ENCODE results near the gene GABRA4.

GABRA4 gene

GRCh38 chr4:46979283-46979682 lies 14.1 kb downstream of the GABRA4 start:
- no peak for DNase-seq

GRCh38 chr4:46977245-46977644 lies 16.1 kb downstream of the GABRA4 start:
- no peak for DNase-seq

GRCh38 chr4:46975812-46976553 lies 17.4 kb downstream of the GABRA4 start:
- no peak for DNase-seq

DNA sequence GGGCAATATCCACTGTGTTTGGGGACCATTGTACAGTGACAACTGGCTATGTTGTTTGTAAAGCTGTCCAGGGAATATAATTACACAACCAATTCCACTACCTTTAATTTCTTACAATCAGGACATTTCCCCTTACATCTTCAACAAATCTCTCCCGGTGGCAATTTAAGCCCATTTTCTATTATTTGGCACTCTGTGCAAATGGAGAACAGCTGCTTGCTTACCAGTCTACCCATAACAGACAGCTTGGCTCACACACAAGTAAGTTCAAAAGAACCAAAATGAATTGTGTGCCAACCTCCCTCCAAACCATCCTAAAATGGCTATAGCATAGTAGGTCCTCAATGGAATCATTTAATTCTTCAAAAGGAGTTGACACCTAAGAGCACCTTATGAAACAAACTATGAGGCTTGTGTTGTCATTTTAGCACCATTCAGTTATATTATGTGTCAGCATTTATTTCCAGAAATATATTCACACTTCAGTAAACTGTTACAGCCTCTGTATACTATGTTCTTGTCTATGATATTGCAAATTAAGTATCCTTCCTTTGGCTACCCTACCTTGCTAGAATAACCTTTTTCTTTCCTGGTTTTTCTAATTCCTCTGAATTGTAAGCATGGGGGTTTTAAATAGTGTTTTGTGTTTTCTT lies 18.4 kb downstream of the GABRA4 start:
- no peak for DNase-seq

- DNase-seq = no peak
These were observed 24.5 kb downstream of the GABRA4 start for GRCh38 chr4:46968847-46969246.

DNA sequence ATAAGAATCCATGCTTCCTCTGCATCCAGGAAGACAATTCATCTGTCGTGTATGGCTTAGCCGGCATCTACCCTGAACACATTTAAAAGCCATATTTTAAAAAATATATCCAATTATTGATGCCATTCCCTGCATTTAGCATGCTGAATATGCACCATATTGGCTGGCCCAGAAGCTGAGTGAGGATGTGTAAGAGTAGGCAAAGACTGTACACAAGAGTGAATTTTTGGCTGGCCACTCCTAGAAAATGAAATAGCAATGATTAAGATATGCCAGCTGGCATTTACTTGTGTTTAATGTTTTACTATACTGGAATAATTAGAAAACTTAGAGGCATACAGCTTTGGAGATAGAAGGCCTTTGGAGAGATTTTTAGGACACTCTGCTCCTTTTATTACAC lies 25.8 kb downstream of the GABRA4 start:
- no peak for DNase-seq

- DNase-seq = no peak
These were observed 34.5 kb downstream of the GABRA4 start for GRCh38 chr4:46958742-46959488.

GRCh38 chr4:46956451-46956850 lies 36.9 kb downstream of the GABRA4 start:
- no peak for DNase-seq

DNA sequence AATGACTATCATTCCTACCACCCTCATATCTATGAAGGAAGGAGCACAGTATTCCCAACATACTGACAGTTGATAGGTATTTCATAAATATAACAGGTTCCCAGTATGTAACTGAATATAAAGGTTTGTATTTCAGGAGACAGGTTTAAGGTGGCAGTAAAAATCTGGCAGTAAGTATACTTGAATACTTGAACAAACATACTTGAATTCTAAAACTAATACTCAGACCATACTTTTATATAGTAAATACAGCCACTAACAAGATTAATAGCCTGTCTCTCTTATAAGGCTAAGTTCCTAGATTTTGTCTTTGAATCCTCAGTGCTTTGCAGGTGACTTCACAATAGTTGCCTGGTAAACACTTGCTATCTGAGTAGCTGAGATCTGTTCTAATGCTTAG lies 37.8 kb downstream of the GABRA4 start:
- DNase-seq = no peak

GRCh38 chr4:46954643-46955042 lies 38.7 kb downstream of the GABRA4 start:
- no peak for DNase-seq

GRCh38 chr4:46953564-46953963 lies 39.8 kb downstream of the GABRA4 start:
- no peak for DNase-seq

DNA sequence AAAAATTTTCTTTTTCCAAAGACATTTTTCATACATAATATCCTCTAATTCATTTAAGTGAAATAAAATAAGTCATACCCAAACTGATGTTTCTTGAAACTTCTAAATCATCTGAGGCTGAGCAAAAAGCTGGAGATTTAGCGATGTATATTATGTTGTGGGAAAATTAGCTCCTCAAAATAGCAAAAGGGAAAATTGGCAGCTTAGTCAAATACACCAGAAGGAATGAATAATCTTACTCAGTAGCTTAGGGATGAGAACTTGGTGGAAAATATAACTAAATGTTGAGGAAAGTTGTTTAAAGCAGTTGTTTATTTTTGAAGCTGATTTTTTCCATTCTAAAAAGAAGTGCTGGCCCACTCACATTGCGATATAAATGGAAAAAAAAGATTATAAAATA lies 40.9 kb downstream of the GABRA4 start:
- no peak for DNase-seq

GRCh38 chr4:46950826-46951225 lies 42.6 kb downstream of the GABRA4 start:
- no peak for DNase-seq

DNA sequence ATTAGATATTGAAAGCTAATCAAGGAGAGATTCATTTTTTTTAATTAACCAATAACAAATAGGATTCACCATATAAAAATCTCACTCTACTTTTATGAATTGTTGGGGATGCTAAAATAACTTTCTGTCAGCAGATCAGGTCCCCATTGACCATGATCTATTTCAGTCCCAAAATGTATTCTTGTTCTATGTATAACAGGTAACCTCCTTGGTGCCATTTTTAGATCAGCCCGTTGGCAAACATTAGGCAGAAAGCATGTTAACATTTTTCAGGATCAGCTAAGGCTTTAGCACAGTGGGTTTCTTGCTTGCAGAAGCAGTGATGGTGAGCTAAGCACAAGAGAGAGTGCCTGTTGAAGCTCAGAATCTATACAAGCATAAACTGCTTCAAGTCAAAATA lies 43.6 kb downstream of the GABRA4 start:
- DNase-seq = no peak

GRCh38 chr4:46947541-46947940 lies 45.8 kb downstream of the GABRA4 start:
- no peak for DNase-seq

GRCh38 chr4:46946919-46947536 lies 46.4 kb downstream of the GABRA4 start:
- no peak for DNase-seq

GRCh38 chr4:46945062-46945461 lies 48.3 kb downstream of the GABRA4 start:
- no peak for DNase-seq

GRCh38 chr4:46944345-46944744 lies 49.0 kb downstream of the GABRA4 start:
- no peak for DNase-seq

DNA sequence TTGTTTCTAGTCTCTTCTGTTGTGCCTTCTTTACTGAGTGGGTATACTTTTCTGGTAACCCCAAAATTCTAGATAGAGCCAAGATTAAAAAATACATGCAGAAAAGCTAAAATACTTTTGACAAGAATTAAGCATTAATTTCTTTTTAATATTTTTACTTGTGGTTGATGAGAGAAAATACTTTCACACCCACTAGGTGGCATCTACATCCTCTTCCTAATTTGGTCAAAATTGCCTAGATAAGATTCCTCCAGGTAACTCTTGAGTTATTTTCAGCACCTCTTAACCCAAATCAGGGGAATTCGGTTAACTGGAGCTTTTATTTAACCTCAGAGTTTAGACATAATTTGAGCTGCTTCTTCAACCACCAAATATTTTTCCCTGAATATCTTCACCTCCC lies 55.9 kb downstream of the GABRA4 start:
- no peak for DNase-seq

DNA sequence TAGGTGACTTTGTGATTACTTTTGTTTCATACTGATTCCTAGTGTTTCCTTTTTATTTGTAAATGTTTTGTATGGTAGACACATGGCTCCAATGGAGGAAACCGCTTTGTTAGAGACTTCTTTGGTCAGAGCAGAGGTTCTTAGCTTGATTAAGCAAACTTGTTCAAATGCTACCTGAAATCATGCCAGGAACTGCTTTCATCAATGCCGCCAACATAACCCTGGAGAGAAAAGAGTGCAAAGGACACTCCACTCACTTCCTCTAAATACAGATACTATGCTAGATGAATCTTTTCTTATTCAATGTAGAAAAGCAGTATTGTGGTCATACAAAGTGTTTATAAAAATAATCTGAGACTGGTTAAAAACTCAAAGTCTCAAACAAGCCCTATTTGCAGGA lies 58.7 kb downstream of the GABRA4 start:
- DNase-seq = no peak

DNA sequence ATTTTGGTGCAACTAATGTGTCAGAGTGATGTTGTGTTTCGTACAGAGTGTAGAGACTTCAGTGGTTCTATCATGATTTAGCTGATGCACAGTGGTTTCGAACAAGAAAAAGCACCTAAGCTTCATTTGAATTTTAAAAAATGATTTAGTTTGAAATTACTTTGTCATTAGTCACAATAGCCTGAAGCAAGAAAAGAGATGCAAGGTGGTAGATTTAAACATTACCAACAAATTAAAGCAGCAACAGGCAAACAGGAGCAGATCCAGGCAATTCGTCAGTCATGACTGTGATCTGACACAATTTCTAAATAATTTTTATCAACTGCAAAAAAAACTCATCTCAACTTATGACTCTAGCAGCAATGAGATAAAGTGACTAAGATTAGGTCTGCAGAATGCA lies 59.7 kb downstream of the GABRA4 start:
- DNase-seq = no peak

DNA sequence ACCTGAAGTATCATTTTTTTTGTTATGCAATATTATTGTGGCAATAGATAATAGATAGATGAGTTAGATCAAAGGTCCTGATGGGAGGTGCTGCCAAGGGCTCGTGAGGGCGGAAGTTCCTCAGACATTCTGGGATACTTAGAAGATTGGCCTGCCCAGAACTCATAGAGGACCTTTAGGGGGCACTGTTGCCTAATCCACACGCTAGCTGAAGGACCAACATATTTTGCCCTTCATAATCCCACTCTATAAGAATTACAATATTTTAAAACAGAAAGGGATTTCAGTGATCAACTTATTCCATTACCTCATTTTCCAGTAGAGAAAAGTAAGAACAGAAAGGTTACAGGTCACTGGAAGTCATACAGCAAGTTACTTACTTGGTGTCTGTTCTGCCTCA lies 61.4 kb downstream of the GABRA4 start:
- DNase-seq = peak in 6 of 14 donors; percentile 0 to 23 (median 4)

DNA sequence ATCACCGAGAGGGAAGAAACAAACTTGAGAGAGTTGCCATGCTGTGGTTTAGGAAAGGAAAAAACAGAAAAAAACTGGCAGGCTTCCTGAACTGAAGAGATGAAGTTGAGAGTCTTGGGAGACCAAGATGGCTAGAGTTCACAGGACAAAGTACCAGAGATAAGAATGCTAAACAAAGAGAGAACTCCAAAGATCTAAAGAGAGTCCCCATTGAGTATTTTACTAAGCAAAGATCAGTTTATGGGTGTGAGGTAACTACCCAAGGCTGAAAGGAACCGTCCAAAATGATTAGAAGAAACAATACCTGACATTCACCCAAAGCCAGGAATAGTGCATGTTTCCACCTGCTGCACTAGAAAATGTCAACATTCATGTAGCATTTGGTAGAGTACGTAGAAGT lies 62.5 kb downstream of the GABRA4 start:
- no peak for DNase-seq
